NT2/D1 (cell line): ENCODE measurements around the gene REEP6.

Experiments
- YY1 ChIP-seq: IDR thresholded peaks from 2 replicates; pipeline ENCODE4 v1.6.1; 2011; ENCODE audit not compliant: insufficient read length, insufficient read depth
- ZNF274 ChIP-seq: IDR thresholded peaks from 2 replicates; pipeline ENCODE4 v1.6.1; 2011; ENCODE audit warnings: mild to moderate bottlenecking, low read depth, low read length

DNA sequence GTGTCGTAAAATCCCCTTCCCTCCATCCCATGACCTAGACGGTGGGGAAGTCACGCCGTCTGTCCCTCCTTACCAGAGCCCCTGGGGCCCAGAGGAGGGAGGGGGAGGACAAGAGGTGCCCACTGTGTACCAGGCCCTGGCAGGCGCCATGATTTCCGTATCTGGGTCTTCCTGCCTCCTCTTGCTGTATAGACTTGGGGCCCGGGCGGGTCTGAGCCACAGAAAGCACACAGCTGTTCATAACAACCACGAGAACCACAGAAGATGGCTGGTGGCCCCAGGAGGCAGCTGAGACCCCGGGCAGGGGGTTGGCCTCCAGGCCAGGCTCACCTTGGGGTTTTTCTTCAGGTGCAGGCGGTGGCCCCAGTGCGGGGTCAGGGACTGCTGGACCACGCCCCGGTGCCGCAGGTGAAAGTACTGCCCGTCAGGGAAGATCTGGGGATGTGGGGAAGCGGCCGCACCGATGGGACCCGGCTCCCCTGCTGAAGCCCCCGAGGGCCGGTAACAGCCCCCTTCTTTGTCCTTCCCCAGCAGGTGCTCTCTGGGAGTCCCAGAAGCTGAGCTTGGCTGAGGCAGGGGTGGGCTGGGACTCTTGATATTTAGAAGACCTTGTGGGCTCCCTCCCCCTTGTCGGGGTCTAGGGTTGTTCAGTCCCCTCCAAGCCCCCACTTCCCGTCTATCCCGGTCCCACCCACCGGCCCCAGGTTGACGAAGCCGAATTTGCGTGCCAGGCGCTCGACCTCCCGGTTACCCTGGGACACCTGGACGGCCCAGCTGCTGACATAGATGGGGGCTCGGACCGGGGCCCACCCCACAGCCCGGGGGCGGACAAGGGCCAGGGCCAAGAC lies 1.3 kb upstream of the REEP6 start:
- TF ChIP-seq ZNF274: no peak
- TF ChIP-seq YY1: no peak
